Astrocyte (in vitro differentiated cells and primary cell): ENCODE measurements around the gene SPP2.

Experiments
- EZH2 ChIP-seq: IDR thresholded peaks from 2 replicates; pipeline ENCODE4 v1.6.1; 2012; ENCODE audit warnings: mild to moderate bottlenecking, low read length, inconsistent platforms; ENCODE audit not compliant: insufficient read depth
- TF ChIP-seq, protein P1 (sequence below): IDR thresholded peaks from 2 replicates; pipeline ENCODE4 v1.5.1; 2011; ENCODE audit warnings: low read depth, mild to moderate bottlenecking, inconsistent platforms, low read length, moderate library complexity; ENCODE audit not compliant: insufficient read depth

- TF ChIP-seq, protein P1, sequence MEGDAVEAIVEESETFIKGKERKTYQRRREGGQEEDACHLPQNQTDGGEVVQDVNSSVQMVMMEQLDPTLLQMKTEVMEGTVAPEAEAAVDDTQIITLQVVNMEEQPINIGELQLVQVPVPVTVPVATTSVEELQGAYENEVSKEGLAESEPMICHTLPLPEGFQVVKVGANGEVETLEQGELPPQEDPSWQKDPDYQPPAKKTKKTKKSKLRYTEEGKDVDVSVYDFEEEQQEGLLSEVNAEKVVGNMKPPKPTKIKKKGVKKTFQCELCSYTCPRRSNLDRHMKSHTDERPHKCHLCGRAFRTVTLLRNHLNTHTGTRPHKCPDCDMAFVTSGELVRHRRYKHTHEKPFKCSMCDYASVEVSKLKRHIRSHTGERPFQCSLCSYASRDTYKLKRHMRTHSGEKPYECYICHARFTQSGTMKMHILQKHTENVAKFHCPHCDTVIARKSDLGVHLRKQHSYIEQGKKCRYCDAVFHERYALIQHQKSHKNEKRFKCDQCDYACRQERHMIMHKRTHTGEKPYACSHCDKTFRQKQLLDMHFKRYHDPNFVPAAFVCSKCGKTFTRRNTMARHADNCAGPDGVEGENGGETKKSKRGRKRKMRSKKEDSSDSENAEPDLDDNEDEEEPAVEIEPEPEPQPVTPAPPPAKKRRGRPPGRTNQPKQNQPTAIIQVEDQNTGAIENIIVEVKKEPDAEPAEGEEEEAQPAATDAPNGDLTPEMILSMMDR, result no peak
- no peak for TF ChIP-seq EZH2
Observed at GRCh38 chr2:234083572-234084348, 33.3 kb downstream of the SPP2 start.
